GM21619 (cell line): Measurements from ENCODE around the gene CP.
A peak's percentile ranks its signal among the peaks of the same experiment; 100 is the strongest.

ENCODE experiments used
- ATAC-seq: cut with Tn5 transposase; IDR thresholded peaks from one replicate; pipeline ENCODE4 v1.9.1; 2021; ENCODE audit not compliant: unreplicated experiment

Gene CP

GRCh38 chr3:149186721-149187120, 34.9 kb downstream of the CP start:
- no peak for ATAC-seq

GRCh38 chr3:149186219-149186618, 35.4 kb downstream of the CP start:
- ATAC-seq, result no peak

GRCh38 chr3:149181182-149181581, 40.4 kb downstream of the CP start:
- ATAC-seq, result no peak

- ATAC-seq, result no peak
Observed at GRCh38 chr3:149180057-149180573, 41.5 kb downstream of the CP start.

GRCh38 chr3:149179220-149179619, 42.4 kb downstream of the CP start:
- no peak for ATAC-seq

GRCh38 chr3:149177122-149177521, 44.5 kb downstream of the CP start:
- no peak for ATAC-seq

GRCh38 chr3:149174901-149175300, 46.7 kb downstream of the CP start:
- ATAC-seq, result peak; percentile 97

GRCh38 chr3:149170672-149171071, 51.0 kb downstream of the CP start:
- ATAC-seq, result no peak

GRCh38 chr3:149167898-149168297, 53.7 kb downstream of the CP start:
- ATAC-seq, result no peak

- ATAC-seq, result no peak
Observed at GRCh38 chr3:149163066-149163465, 58.6 kb downstream of the CP start.

- ATAC-seq, result no peak
Observed at GRCh38 chr3:149162007-149162406, 59.6 kb downstream of the CP start.

GRCh38 chr3:149160754-149161300, 60.8 kb downstream of the CP start:
- no peak for ATAC-seq

- ATAC-seq, result no peak
Observed at GRCh38 chr3:149153402-149153801, 68.2 kb downstream of the CP start.

GRCh38 chr3:149152420-149152819, 69.2 kb downstream of the CP start:
- ATAC-seq, result peak; percentile 93

GRCh38 chr3:149151843-149152242, 69.8 kb downstream of the CP start:
- no peak for ATAC-seq

GRCh38 chr3:149150436-149150835, 71.2 kb downstream of the CP start:
- ATAC-seq, result no peak

- peak; percentile 70 for ATAC-seq
Observed at GRCh38 chr3:149145974-149146373, 75.7 kb downstream of the CP start.

- no peak for ATAC-seq
Observed at GRCh38 chr3:149145356-149145755, 76.3 kb downstream of the CP start.

- no peak for ATAC-seq
Observed at GRCh38 chr3:149142682-149143081, 78.9 kb downstream of the CP start.

- ATAC-seq, result no peak
Observed at GRCh38 chr3:149134575-149134974, 87.1 kb downstream of the CP start.

GRCh38 chr3:149131589-149131988, 90.0 kb downstream of the CP start:
- ATAC-seq, result peak; percentile 18

GRCh38 chr3:149129326-149130205, 92.1 kb downstream of the CP start, which contains the start of gene HPS3:
TSS of gene HPS3 (plus strand) at chr3:149129638. CDS start at chr3:149129724, 86 bp downstream.
- ATAC-seq, result peak; percentile 91
